ENCODE measurements around the gene HOXC9. TPM values are rescaled to one million over a fixed set of nuclear protein-coding genes. Genes with fewer than 3 reads are reported as not detected.

Gene HOXC9
- total and polyA plus RNA-seq, 4 donors, result not detected

GRCh38 chr12:54016051-54016450 lies 16.1 kb downstream of the HOXC9 start:
- peaks cover 0 to 5% (median 0%) of the 10 kb centered on the region in 4 donors for H3K9me3 ChIP-seq (ENCODE audit: control insufficient read depth in 4 of 4, low read length in 3 of 4)
- H3K27ac ChIP-seq (ENCODE audit: low read depth in 1 of 2, low read length in 2 of 2), result no peak overlapping the region
- H3K4me1 ChIP-seq (ENCODE audit: control insufficient read depth in 4 of 4, insufficient read depth in 4 of 4, low read length in 3 of 4), result peaks cover 3 to 16% (median 11%) of the 10 kb centered on the region in 4 donors
- H3K36me3 ChIP-seq (ENCODE audit: control insufficient read depth in 4 of 4, insufficient read depth in 3 of 4, low read depth in 1 of 4, low read length in 3 of 4), result no peaks in the 10 kb centered on the region
- no peak overlapping the region for H3K4me3 ChIP-seq (ENCODE audit: low read depth in 1 of 3, low read length in 3 of 3)
- DNase-seq (ENCODE audit: low spot score), result no peak
- WGBS, result 23% methylated on average over 3 of the region's 3 CpGs
- peaks cover 6 to 59% (median 18%) of the 10 kb centered on the region in 4 donors for H3K27me3 ChIP-seq (ENCODE audit: control insufficient read depth in 4 of 4, insufficient read depth in 4 of 4, low read length in 3 of 4)
- H3K9ac ChIP-seq (ENCODE audit: low read depth in 1 of 2, low read length in 2 of 2), result no peak overlapping the region
- TF ChIP-seq REST (IDR thresholded peaks at IDR 0.05) (no peak), RXRA (IDR thresholded peaks at IDR 0.05) (no peak), FOXA1 (IDR thresholded peaks at IDR 0.05) (no peak)

- TF ChIP-seq REST (IDR thresholded peaks at IDR 0.05) (no peak), MAX (IDR thresholded peaks at IDR 0.05) (no peak), SP1 (IDR thresholded peaks at IDR 0.05) (no peak), TAF1 (conservative IDR thresholded peaks at IDR 0.05) (no peak), HNF4G (IDR thresholded peaks at IDR 0.05) (no peak), EGR1 (IDR thresholded peaks at IDR 0.05; ENCODE audit: low read depth in 2 of 2) (no peak), JUND (IDR thresholded peaks at IDR 0.05) (no peak), NR2F2 (IDR thresholded peaks at IDR 0.05) (no peak), ZBTB33 (IDR thresholded peaks at IDR 0.05) (no peak), CTCF (IDR thresholded peaks at IDR 0.05; ENCODE audit: low read depth, low read length, missing input control) (no peak)
- 5% methylated on average over 25 of the region's 25 CpGs for WGBS
- Histone ChIP-seq H3K27me3 (ENCODE audit: control insufficient read depth in 4 of 4, insufficient read depth in 4 of 4, low read length in 3 of 4) (peaks cover 6 to 57% (median 18%) of the 10 kb centered on the region in 4 donors), H3K4me1 (ENCODE audit: control insufficient read depth in 4 of 4, insufficient read depth in 4 of 4, low read length in 3 of 4) (peaks cover 3 to 16% (median 11%) of the 10 kb centered on the region in 4 donors), H3K4me3 (ENCODE audit: low read depth in 1 of 3, low read length in 3 of 3) (no peak overlapping the region), H3K9ac (ENCODE audit: low read depth in 1 of 2, low read length in 2 of 2) (no peak overlapping the region), H3K36me3 (ENCODE audit: control insufficient read depth in 4 of 4, insufficient read depth in 3 of 4, low read depth in 1 of 4, low read length in 3 of 4) (no peaks in the 10 kb centered on the region), H3K27ac (ENCODE audit: low read depth in 1 of 2, low read length in 2 of 2) (no peak overlapping the region), H3K9me3 (ENCODE audit: control insufficient read depth in 4 of 4, low read length in 3 of 4) (peaks cover 0 to 5% (median 0%) of the 10 kb centered on the region in 4 donors)
- no peak for DNase-seq (ENCODE audit: low spot score)
These were observed 16.6 kb downstream of the HOXC9 start for GRCh38 chr12:54016478-54016964.

Measured in liver (tissue), 9 donors.